GM15510 (cell line): ENCODE data around the gene MYEOV.

Experiments used
- POLR2A ChIP-seq: IDR thresholded peaks from 3 replicates; pipeline ENCODE4 v1.6.1; 2011; ENCODE audit warnings: borderline replicate concordance; ENCODE audit not compliant: insufficient read length; ENCODE audit errors: extremely low read depth

The MYEOV gene

GRCh38 chr11:69293819-69294505, at the start of gene MYEOV:
MYEOV (plus strand) TSS chr11:69294155; CDS start chr11:69295355, 1,200 bp downstream.
- TF ChIP-seq POLR2A, result no peak

DNA sequence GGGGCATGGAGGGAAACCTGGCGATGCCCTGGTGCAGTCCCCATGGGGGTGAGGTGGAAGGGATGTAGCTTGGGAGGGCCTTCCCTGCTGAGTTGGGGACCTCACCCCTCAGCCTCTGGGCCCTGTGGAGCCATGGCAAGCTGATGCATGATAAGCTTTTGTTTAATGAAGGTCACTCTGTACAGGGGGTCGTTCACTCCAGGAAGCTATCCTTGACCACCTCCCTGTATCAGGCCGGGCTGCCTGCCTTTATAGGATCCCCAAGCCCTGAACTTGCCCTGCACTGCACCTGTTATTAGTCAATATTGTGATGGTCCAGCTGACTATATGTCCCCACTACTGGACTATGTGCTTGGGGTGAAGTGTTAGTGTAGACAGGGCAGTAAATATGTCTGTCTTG, 49.7 kb upstream of the MYEOV start:
- no peak for TF ChIP-seq POLR2A

- TF ChIP-seq POLR2A, result no peak
Observed at GRCh38 chr11:69245041-69245440, 48.9 kb upstream of the MYEOV start.

DNA sequence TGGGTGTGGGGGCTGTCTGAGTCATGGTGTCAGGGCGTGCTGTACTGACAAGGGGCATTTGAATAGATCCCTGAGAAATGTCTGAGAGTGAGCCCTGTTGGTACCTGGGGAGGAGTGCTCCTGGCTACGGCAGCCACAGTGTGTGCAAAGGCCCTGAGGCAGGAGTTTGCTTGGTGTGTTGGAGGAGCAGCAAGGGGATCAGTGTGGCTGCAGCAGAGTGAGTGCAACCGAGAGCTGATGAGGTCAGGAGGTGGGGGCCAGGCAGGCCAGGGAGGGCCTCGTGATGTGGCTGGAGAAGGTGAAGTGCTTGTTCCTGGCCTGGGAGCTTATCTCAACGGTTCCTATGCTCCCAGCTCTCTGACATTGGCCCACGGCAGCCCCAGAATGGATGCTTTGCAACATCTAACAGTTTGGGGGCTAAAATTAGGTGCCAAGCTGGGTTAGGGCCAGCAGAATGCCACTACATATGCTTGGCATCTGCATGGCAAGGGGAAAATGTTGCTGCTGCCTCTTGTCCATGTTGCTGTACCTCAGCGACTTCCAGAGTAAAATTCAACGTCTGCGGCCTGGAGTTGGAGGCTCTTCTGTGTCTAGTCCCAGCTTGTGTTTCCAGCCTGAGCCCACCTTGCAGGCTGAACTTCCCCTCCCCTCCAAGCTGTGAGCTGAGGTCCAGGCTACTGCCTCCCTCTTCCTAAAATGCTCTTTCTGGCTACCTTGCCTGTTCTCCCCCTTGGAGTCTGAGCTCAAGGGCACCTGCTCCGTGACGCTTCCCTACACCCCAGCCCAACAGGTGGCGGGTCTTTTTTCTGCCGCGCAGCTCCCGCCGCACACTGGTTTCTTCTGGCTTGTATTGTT, 48.2 kb upstream of the MYEOV start:
- no peak for TF ChIP-seq POLR2A

DNA sequence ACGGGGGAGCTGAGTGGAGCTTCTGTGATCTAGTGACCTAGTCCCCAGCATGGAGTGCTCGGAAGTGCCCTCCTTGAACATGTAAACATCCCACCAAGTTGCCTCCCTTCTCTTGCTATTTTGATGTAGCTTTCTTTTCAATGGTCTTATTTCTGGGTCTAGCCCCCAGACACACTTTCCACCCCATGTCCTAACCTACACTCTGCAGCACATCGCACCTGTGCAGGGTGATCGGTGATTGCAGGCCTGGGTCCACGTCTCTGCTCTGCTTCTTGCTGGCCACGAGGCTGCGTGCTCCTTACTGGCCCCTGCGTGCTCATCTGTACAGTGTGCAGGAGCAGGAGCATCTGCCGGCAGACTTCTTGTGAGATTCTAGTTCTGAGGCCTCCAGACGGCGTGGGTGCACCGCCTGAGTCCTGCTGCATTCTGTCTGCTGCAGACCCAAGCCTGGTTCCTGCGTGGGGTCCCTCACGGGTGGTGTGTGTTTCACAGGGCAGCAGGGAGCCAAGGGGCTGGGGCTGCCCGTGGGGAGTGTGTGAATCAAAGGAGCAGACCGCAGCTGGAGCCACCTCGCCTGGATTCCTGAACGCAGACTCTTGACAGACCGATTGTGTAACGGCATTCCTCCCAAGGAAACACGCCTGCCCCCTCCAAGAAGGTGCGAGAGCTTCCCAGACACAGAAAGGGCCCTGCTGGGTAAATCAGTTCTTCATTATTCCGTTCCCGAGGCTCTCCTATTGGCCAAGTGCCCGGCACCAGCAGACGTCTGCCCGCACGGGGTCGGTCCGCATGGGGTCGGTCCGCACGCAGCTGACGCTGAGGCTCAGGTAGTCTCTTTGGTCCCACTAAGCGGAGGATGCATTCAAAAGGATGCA, 44.4 kb upstream of the MYEOV start:
- no peak for TF ChIP-seq POLR2A

DNA sequence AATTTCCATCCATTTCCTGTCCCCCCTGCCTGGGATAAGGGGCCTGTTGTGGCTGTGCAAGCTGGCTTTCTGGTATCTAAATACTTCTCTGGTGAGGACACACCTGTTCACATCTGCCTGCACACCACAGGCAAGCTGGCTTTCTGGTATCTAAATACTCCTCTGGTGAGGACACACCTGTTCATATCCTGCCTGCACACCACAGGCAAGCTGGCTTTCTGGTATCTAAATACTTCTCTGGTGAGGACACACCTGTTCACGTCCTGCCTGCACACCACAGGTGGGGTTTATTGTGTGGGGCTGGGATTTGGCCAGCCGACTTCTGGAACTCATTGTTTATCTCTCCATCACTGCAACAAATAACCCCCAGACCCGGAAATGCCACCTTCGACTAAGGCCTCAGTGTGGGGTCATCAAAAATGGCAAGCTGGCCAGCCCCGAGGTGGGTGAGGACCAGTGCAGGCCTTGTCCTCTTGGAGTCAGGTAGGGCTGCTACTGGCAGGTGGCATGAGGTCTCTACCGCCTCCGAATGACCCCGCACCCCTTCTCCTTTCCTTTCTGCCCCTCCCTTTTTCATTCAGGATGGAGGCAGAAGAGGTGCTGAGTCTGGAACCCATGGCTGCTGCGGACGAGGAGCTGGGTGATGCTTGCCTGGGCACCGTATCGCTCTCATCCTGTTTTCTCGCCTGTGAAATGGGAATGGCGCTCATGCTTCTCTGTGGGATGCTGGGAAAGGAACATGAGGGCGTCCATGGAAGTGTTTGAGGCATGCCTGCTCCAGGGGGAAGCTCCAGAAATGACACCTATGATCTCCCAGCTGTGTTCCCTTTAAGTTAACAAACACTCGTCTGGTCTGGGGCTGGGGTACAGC, 43.5 kb upstream of the MYEOV start:
- no peak for TF ChIP-seq POLR2A

- no peak for TF ChIP-seq POLR2A
Observed at GRCh38 chr11:69251057-69251393, 42.9 kb upstream of the MYEOV start.

DNA sequence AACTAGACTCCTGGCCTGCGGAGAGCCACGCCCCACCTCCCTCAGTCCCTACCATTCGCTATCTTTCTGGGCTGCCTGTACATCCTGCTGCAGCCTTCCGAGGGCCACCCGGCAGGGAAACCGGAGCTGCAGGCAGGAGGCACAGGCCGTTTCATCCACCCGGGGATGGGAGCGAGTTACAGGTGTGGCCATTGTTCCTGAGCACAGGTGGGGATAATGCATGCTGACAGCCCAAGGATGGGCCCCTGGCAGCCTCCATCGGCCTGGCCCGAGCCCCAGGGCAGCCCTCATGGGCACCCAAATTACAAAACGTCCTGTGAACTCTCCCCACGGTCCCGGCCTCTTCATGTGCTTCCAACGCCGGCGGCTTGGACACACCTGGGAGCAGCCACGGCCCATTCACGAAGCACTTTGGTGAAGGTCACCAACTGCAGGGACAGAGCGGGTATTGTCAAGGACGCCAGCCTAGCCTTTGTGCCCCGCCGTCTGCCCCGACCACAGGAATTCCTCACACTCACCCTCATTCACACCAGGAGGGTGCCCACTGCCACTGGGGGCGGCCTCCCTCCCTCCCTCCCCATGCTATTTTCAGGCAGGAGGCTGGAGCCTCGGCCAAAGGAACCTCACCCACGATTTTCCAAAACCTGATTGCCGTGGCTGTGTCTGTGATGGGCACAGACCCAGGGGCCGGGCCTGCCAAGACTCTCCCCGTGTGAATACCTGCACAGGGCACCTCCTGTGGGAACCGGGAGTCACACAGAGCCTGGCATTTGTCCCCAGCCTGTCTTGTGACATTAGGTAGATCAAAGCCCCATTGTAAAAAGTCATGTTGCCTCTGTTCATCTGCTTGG, 42.1 kb upstream of the MYEOV start:
- TF ChIP-seq POLR2A, result no peak

DNA sequence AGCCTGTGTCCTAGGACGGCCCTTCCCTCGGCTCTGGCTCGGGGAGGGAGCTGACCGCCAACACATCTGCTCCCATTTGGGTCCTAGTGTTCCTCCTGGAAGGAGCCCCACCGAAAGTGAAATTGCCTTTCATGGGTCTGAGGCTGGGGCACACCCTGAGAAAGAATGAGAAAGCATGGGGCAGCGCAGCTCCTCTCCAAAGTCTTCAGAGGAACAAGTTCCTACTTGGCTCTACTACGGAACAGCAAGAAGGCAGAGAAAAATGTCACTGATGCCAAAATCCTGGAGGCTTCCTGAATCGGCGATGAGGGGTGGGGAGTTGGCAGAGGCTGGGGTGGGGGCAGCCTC, 41.5 kb upstream of the MYEOV start:
- no peak for TF ChIP-seq POLR2A

DNA sequence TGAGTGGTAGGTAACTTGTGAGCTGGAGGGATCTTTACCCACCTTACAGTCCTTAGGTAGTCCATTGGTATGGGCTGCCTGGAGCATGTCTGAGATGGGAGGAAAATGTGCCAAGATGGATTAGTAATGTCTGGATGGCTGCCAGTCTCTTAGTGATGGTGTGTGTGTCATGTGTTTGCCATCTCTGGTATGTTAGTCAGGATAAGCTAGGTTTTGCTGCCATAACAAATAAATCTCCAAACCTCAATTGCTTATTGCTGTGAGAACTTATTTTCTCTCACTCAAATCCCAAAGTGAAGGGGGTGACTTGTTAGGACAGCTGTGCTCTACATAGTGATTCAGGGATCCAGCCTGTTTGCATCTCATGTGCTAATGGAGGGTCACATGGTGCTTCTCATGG, 40.9 kb upstream of the MYEOV start:
- no peak for TF ChIP-seq POLR2A

DNA sequence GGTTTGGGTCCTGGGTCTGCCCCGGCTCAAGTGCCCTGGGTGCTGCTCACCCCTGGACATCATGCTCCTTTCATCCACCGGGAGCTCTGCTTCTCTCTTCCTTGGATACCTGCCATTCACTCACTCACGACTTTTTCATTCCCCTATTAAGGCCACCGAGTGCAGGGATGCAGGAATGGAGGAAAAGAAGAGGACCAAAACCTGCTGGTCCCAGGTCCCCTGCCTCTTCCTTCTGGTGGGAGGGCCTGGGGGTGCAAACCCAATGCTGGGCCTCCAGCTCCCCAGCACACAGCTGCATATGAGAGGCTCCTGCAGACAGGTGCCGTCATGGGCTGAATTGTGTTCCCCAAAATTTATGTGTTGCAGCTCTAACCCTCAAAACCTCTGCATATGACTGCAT, 36.8 kb upstream of the MYEOV start:
- TF ChIP-seq POLR2A, result no peak

DNA sequence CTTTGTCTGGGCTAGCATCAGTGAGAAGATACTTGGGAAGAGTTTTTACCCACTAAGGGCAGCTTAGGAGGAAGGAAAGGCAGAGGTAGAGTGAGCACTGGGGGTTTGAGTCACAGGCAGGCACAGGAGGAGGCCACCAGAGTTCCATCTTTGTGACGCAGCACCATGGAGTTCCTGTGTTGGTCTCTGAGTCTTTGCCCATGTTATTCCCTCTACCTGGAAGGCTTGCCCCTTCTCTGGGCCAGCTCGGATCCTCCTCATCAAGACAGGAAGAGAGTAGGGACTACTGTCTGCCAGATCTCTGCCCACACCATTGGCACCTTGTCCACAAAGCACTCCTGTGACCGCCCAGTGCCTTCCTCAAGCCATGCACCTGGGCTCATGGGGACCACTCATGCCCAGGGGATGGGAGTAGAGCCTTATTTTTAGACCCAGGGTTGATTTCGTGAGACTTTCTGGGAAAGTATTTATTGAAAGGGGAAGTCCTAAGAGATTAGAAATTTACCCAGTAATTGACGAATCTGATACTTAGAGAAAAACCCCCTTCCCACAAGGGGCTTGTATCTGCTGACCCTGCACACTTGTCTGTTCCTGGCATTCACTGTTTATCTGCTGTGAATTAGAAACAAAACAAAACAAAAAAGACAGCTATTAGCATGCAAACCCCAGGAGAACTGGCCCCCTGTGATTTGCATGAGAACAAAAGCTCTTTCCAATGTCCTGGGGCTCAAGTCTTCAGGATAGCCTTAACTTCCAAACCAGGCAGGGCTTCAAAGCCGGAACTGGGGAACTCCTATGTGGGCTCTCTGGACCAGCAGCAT, 35.9 kb upstream of the MYEOV start:
- no peak for TF ChIP-seq POLR2A

- TF ChIP-seq POLR2A, result no peak
Observed at GRCh38 chr11:69259096-69259495, 34.9 kb upstream of the MYEOV start.
